Ovary (tissue), 9 donors: ENCODE measurements around the gene FGD5. TPM values are rescaled to one million over a fixed set of nuclear protein-coding genes. Genes with fewer than 3 reads are reported as not detected.

Experiments
- DNase-seq, 5 donors: peaks; one replicate each; pipeline ENCODE4 v3.0.0-alpha.2; 2019 to 2020
- H3K27ac ChIP-seq, 2 donors: fragments of 200-600 bp; one replicate each; pipeline versions ENCODE4 v1.5.1 to v1.8.0; 2019 to 2022
- H3K27me3 ChIP-seq: fragments of 200-600 bp; one replicate; pipeline ENCODE4 v1.8.0; 2022
- H3K36me3 ChIP-seq: fragments of 200-600 bp; sonication (generic); one replicate; pipeline ENCODE4 v1.5.1; 2019
- H3K4me1 ChIP-seq: one replicate; pipeline ENCODE4 v1.8.1; 2013; ENCODE audit warnings: mild to moderate bottlenecking, moderate library complexity; ENCODE audit not compliant: insufficient read depth
- H3K4me3 ChIP-seq: fragments of 200-600 bp; sonication (generic); one replicate; pipeline ENCODE4 v1.5.1; 2017
- H3K9me3 ChIP-seq, 2 donors: fragments of 200-600 bp in 1 of 2; sonication (generic) in 1 of 2; one replicate each; pipeline versions ENCODE4 v1.5.1 to v1.8.1; 2013 to 2019; ENCODE audit warnings: mild to moderate bottlenecking in 1 of 2, moderate library complexity in 1 of 2
- EP300 ChIP-seq: sonication (generic); formaldehyde crosslinking; IDR thresholded peaks from one replicate; pipeline ENCODE4 v1.6.1; 2017; ENCODE audit warnings: antibody characterized with exemption
- POLR2A ChIP-seq: fragments of 450-650 bp; IDR thresholded peaks from one replicate; pipeline ENCODE4 v1.6.1; 2017; ENCODE audit warnings: antibody characterized with exemption, mild to moderate bottlenecking, moderate library complexity
- WGBS, 3 donors: extraction: QIAGEN DNeasy Blood & Tissue Kit in 1 of 3; methylation state at CpG; one replicate each; pipeline versions ENCODE4 v1.1.5 to v1.1.7; 2013 to 2017; 5-methylcytosine and 5-hydroxymethylcytosine counted together
- intact Hi-C, 4 donors: fragments of 100-400 bp; cut with DNase I; formaldehyde crosslinking; loops; one replicate each; pipeline versions ENCODE4 v1.11.0 to v1.15.1; 2022 to 2023
- polyA plus RNA-seq, 2 donors: library from polyadenylated mRNA; stranded (reverse); fragments of 200-250 nt in 1 of 2; fragments of 350-450 nt in 1 of 2; fragmentation: Illumina TruSeq in 1 of 2; extraction: RNeasy Lipid Tissue Mini Kit (QIAGEN cat#74804) in 1 of 2; gene quantifications; one replicate each; pipeline ENCODE4 v1.2.3, GENCODE V29; 2013 to 2014
- total RNA-seq, 7 donors: library from RNA; depleted of rRNA in 2 of 7; stranded (reverse); fragments of >200 nt in 2 of 7; fragmentation: NEBNext Ultra II Directional in 3 of 7; extraction: Animal tissue kit (Norgen Biotek cat#: 25700) in 3 of 7; gene quantifications; one replicate each; pipeline versions ENCODE4 v1.1.0 to v1.2.4, GENCODE V29; 2016 to 2023
- TF ChIP-seq, protein P1 (sequence below), 3 donors: fragments of 450-650 bp in 2 of 3; fragments of 200-600 bp in 1 of 3; IDR thresholded peaks; one replicate each; pipeline versions ENCODE4 v1.5.1 to v1.8.0; 2016 to 2022; ENCODE audit warnings: antibody characterized with exemption in 3 of 3, mild to moderate bottlenecking in 1 of 3
- donor health status: DM: no; HTN: no; CAD: no; lungs with moderate emphysema.
- donor health status: DM: no; HTN: no; CAD: no.
- donor health status: Bipolar disorder and iron deficiency.
- donor health status: DM: yes; HTN: yes; CAD: no.
- donor health status: DM: no; HTN: no; CAD: no.
- donor health status: DM: yes; HTN: yes; CAD: no.

FGD5 gene
- total and polyA plus RNA-seq, 9 donors: 5.1 to 38.3 (median 13.0) TPM

DNA sequence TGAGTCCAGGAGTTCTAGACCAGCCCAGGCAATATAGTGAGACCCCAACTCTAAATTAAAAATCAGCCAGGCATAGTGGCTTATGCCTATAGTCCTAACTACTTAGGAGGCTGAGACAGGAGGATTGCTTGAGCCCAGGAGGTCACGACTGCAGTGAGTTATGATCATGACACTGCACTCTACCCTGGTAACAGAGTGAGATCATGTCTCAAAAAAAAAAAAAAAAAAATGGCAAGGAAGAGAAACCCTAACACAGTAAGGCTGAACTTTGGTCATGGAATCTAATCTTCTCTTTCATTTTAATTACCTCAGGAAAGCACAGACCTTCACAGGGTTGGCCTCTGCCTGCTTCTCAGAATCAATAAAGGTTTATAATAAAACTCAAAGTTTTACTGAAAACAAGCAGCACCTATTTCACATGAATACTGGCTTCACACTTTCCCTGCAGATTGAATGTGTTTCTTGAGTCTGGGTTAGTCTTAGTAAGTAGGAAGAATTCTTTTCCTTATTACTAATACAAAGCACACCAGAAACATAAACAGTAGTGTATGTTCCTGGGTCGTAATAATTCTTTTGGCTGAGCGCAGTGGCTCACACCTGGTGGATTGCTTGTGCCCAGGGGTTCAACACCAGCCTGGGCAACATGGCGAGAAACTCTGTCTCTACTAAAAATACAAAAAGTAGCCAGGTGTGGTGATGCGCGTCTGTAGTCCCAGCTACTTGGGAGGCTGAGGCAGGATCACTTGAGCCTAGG, 117.0 kb downstream of the FGD5 start:
- intact Hi-C loops: no loop called here
- Histone ChIP-seq H3K27me3 (no peaks in the 10 kb centered on the region), H3K4me3 (no peak overlapping the region), H3K9me3 (no peaks in the 10 kb centered on the region), H3K36me3 (no peaks in the 10 kb centered on the region), H3K4me1 (peaks cover 1% of the 10 kb centered on the region), H3K27ac (no peak overlapping the region)
- DNase-seq: no peak
- 87 to 94% (median 90%) methylated on average over 6 of the region's 6 CpGs for WGBS, 3 donors
- TF ChIP-seq, protein P1, sequence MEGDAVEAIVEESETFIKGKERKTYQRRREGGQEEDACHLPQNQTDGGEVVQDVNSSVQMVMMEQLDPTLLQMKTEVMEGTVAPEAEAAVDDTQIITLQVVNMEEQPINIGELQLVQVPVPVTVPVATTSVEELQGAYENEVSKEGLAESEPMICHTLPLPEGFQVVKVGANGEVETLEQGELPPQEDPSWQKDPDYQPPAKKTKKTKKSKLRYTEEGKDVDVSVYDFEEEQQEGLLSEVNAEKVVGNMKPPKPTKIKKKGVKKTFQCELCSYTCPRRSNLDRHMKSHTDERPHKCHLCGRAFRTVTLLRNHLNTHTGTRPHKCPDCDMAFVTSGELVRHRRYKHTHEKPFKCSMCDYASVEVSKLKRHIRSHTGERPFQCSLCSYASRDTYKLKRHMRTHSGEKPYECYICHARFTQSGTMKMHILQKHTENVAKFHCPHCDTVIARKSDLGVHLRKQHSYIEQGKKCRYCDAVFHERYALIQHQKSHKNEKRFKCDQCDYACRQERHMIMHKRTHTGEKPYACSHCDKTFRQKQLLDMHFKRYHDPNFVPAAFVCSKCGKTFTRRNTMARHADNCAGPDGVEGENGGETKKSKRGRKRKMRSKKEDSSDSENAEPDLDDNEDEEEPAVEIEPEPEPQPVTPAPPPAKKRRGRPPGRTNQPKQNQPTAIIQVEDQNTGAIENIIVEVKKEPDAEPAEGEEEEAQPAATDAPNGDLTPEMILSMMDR (IDR thresholded peaks at IDR 0.05): no peak

DNA sequence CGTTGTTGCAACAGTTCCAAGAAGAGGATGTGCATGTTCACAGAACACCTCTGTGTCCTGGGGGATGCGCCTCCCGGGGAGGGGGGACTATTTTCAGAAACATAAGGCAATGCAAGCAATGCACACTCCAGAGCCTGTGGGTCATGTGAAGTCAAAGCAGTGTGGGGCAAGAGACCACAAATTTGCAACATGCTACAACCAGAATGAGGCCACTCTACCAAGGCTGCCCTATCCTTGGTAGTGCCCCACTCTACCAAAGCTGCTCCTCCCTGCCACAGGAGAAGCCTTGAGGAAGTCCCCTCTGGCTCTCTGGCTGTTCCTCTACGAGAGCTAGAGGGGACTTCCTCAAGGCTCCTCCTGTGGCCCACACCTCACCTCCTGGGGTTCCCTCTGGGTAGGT, 120.2 kb downstream of the FGD5 start:
- no peaks in the 10 kb centered on the region for H3K36me3 ChIP-seq
- no peak for DNase-seq
- H3K9me3 ChIP-seq: no peaks in the 10 kb centered on the region
- no peak for TF ChIP-seq POLR2A
- TF ChIP-seq, protein P1 (IDR thresholded peaks at IDR 0.05): no peak
- no peak for TF ChIP-seq EP300
- peaks cover 1% of the 10 kb centered on the region for H3K4me1 ChIP-seq
- H3K4me3 ChIP-seq: no peak overlapping the region
- WGBS, 3 donors: 79 to 90% (median 85%) methylated on average over 4 of the region's 4 CpGs
- no peaks in the 10 kb centered on the region for H3K27me3 ChIP-seq
- intact Hi-C loops: no loop called here
- no peak overlapping the region for H3K27ac ChIP-seq

DNA sequence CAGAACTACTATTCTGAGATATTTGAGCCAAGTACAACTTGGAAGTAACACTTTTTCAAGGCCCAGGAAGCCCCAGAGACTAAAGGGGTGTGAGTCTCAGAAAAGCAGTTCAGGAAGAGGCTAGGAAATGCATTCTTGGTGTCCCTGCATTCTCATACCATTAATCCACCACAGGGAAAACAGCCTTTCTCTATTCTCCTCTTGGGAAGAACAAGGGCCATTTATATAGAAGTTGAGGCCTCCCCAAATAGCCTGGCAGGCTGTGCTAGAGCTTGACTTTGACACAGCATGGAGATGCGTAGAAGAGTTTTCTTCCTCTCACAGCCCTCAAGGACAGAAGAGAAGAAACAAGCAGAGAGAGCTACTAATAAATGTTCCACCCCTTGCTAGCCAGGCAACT, 123.1 kb downstream of the FGD5 start:
- H3K4me1 ChIP-seq: peaks cover 2% of the 10 kb centered on the region
- no peaks in the 10 kb centered on the region for H3K27me3 ChIP-seq
- intact Hi-C loops: loop anchor here in 1 of 4 donors (10.0 kb wide), 1 partner anchor 767 kb away; the partner anchor contains the start of genes LSM3 and XPC
- DNase-seq: no peak
- 28 to 82% (median 67%) methylated on average over 1 of the region's 1 CpG for WGBS, 3 donors
- H3K27ac ChIP-seq: no peak overlapping the region
- no peak overlapping the region for H3K4me3 ChIP-seq
- H3K36me3 ChIP-seq: no peaks in the 10 kb centered on the region
- TF ChIP-seq POLR2A (no peak), EP300 (no peak)
- TF ChIP-seq, protein P1 (IDR thresholded peaks at IDR 0.05): no peak
- H3K9me3 ChIP-seq: no peaks in the 10 kb centered on the region

DNA sequence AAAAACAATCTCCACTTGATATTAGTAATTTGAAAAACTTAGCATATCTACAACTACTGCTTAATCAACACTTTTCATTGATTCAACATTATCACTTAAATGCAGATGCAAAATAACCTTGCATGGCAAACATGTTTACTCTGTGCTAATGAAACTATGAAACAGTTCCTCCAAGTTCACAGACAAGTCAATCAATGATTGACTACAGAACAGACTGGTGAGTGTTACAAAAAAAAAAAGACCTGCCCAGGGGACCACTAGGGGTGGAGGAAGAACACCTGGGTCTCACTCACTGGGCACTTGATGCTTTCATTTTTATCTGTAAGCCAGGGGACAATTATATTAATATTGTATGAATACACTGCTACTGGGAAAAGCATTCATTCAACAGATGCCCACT, 124.3 kb downstream of the FGD5 start:
- H3K36me3 ChIP-seq: no peaks in the 10 kb centered on the region
- H3K9me3 ChIP-seq: no peaks in the 10 kb centered on the region
- no peak for DNase-seq
- no peaks in the 10 kb centered on the region for H3K27me3 ChIP-seq
- H3K4me3 ChIP-seq: no peak overlapping the region
- no peak overlapping the region for H3K27ac ChIP-seq
- TF ChIP-seq EP300 (no peak), POLR2A (no peak)
- TF ChIP-seq, protein P1 (IDR thresholded peaks at IDR 0.05): no peak
- H3K4me1 ChIP-seq: peaks cover 2% of the 10 kb centered on the region
- intact Hi-C loops: loop anchor here in 1 of 4 donors (10.0 kb wide), 1 partner anchor 768 kb away; the partner anchor contains the start of genes LSM3 and XPC
